NCI-H1105 treated with DMSO at 0.1 percent for 48 hours (cell line): ENCODE data around the gene KLHDC9.
A peak's percentile ranks its signal among the peaks of the same experiment; 100 is the strongest.
"Not testable (repeated sequence)": the region's sequence is repeated elsewhere in the genome, so short reads cannot be mapped to it uniquely, and the experiment has no call there.

Source experiments
- DNase-seq: peaks from one replicate; lab custom pipeline; 2025; lab: John Stamatoyannopoulos, UW

Gene KLHDC9, protein sequence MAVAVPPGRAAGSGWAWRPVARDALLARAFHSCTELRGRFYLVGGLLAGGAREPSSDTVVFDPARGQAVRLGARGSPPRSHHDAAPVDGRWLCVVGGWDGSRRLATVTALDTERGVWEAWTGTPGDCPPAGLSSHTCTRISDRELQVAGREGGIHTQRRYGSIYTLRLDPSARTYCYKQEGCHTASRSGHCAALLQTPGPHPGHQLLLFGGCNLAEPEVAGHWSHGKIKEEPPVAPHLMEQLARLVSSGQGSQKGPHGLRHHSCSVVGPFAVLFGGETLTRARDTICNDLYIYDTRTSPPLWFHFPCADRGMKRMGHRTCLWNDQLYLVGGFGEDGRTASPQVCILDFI

DNA sequence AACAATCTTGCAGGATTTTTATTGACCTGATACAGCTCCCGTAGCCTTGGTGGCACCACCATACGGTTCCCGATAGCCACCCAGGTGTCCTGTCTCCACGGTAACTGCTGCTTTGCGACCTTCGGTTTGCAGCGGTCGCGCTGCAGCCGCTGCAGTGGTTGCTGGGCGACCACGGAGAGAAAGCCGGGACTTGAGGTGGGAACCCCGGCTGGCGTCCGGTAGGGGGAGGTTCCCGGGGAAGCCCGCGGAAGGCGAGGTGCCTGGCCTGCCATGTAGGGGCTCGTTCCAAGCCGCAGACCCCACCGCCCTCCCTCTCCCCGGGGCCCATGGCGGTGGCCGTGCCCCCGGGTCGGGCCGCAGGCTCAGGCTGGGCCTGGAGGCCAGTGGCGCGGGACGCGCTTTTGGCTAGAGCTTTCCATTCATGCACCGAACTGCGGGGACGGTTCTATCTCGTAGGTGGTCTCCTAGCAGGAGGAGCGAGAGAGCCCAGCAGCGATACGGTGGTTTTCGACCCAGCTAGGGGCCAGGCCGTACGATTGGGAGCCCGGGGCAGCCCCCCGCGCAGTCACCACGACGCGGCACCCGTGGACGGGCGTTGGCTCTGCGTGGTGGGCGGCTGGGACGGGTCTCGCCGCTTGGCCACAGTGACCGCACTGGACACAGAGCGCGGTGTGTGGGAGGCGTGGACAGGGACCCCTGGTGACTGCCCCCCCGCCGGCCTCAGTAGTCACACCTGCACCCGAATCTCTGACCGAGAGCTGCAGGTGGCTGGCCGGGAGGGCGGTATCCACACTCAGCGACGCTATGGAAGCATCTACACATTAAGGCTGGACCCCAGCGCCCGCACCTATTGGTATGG, at the start of gene KLHDC9:
TSS of gene KLHDC9 (plus strand) at position 152 of the 859 bp plus-strand sequence. CDS start at position 327, 175 bp downstream.
- peak; percentile 90 for DNase-seq

DNA sequence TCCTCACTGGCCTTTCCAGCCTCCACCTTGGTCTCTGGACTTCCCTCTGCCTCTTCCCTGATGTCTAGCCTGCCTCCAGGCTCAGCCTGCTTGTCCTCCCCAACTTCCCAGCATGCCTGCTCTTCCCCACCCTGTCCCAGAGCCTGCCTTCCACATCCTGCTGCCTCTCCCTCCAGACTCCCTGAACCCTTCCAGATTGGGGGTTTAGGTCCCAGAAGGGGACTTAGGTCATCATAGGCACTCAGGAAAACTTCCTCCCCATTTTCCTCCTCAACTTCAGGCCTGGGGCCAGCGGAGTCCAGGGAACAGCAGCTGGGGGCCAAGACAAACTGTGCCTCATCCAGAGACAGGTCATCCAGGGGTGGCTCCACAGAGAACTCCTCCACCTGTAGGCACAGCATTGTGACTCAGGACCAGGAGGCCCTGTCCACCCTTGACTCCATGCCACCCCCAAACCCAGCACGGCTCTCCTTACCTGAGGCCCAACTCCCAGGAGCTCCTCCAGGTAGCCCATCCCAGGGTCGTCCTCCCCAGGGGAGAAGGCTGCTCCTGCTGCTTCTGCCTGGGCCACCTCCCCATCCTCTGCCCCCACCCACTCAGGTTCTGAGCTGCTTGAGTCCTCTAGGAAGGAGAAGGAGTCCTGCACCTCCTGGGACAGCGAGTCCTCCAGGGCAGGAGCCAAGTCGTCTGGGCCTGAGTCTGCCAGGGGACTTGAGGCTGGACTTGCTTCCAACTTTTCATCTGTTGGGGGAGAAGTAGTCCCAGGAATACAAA, 49.0 kb upstream of the KLHDC9 start:
- DNase-seq: no peak

DNA sequence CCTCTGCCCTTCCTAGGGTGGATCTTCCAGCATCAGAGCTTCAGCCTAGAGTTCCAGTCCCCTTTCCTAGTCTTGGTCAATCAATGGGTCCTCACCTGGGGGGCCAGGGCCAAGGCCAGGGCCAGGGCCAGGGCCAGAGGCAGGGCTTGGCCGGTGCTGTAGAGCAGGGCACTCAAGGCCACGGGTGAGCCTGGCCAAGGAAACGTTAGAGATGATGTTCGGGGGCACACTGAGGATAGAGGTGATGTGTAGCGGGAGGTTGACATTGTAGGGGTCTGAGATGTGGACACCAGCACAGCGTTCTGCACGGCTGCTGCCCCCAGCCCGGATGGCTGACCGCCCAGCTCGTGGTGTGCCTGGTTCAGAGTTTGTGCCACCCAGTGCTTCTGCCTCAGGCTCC, 46.9 kb upstream of the KLHDC9 start:
- DNase-seq: no peak

DNA sequence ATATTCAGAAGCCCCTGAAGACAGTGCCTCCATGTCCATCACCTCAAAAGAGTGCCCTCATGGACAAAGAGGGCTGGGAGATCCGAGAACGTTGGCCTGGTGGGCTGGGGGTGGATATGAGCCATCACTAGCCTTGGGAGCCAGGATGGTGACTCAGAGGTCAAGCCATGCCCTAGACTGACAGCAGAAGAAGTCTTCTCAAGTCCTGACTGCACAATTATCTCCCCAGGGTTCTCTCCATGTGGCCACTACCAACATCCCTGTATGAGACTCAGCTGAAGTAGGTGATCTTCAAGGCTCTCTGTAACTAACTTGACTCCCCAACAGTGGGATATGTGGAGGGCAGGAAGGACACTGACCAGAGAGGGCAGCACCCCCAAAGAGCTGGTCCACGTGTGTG, 45.3 kb upstream of the KLHDC9 start:
- DNase-seq: no peak

DNA sequence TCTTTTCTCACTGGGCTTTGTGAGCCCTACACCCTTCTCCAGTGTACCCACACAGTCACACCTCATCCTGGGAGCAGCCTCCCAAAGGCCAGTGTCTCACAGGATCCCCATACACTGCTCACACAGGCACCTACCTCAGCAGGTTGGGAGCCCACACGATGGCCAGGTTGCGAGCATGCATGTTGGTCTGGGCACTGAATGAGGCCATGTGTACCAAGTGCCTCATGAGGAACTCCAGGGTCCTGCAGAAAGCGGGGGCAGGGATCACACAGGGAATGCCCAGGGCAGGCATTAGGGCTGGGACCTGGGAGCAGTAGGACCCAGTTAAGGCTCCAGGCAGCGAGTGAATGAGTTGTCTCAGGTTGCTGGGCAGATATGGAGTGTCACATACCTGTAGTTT, 43.9 kb upstream of the KLHDC9 start:
- DNase-seq: no peak

DNA sequence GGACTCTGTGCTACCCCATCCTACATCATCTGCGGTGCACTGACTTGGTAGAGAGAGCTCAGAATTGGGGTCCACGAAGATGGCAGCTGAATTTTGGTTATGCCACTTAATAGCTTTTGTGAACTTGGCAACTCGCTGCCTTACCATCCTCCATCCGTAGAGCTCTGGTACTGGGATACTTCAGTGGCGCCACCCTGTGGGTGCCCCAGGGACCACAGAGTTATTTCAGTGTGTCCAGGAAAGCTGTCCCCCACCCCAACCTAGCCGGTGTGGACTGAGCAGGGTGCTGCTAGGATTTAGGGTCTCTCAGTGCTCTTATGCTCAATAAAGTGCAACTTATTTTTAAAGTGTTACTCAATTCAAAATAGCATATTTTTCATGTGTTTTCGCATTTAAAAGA, 43.4 kb upstream of the KLHDC9 start:
- DNase-seq: no peak

DNA sequence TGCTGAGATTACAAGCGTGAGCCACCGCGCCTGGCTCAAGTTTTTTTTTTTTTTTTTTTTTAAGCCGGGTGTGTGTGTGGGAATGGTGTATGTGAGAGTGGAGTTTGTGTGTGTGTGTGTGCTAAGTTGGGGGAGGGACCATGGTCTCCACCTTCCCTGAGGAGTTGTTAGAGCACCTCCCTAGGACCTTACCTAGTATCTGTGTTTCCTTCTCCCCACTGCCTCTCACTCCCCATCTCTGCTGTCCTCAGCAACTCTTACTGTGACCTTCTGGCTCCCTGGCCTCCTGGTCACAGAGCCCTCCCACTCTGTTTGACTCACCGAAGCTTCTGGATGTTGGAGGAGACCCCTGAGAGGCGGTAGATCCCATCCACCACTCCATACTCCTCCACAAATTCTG, 38.9 kb upstream of the KLHDC9 start:
- no peak for DNase-seq

DNA sequence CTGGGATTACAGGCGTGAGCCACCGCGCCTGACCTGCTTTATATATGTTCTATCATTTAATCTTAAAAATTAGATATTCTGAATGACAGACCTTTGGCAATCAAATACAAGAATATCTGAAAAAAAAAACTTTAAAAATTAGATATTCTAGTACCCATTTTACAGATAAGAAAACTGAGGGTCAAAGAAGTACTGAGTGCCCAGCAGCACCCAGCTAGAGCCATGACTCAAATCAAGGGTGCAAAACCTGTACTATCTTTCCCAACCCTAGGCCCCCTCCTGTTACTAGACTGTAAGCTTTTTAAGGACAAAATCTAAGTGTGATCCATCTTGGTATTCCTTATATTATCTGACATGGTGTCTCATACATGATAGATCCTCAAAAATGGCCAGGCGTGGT, 36.7 kb upstream of the KLHDC9 start:
- no peak for DNase-seq

DNA sequence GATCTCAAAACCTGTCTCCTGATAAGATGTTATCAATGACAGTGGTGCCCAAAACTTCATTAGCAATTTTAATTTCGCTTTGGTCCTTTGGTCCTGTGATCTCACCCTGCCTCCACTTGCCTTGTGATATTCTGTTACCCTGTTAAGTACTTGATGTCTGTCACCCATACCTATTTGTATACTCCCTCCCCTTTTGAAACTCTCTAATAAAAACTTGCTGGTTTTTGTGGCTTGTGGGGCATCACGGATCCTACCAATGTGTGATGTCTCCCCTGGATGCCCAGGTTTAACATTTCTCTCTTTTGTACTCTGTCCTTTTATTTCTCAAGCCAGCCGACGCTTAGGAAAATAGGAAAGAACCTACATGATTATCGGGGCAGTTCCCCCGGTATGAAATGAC, 34.2 kb upstream of the KLHDC9 start:
- DNase-seq: not testable (repeated sequence)

DNA sequence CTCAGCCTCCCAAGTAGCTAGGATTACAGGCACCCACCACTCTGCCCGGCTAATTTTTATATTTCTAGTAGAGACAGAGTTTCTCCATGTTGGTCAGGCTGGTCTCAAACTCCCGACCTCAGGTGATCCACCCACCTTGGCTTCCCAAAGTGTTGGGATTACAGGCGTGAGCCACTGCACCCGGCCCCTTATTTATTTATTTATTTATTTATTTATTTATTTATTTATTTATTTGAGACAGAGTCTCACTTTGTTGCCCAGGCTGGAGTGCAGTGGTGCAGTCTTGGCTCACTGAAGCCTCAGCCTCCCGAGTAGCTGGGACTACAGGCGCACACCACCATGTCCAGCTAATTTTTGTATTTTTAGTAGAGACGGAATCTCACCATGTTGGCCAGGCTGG, 32.5 kb upstream of the KLHDC9 start:
- not testable (repeated sequence) for DNase-seq

DNA sequence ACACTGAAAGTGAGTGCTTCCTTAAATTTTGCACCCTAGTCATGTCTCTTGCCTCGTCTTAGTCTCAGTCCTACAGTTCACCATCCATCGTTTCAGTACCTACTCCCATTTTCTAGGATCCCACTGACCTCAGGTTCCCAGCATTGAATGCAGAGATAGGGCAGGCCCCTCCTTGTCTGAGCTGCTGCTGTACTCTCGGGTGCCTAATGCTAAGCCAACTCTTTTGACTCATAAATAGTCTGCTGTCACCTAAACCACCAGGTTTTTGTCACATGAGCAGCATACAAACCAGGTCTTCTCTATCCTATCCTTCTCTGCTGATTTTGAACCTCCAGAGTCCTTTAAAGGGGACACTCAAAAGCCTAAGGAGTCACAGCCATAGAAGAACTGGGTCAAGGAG, 31.5 kb upstream of the KLHDC9 start:
- no peak for DNase-seq

DNA sequence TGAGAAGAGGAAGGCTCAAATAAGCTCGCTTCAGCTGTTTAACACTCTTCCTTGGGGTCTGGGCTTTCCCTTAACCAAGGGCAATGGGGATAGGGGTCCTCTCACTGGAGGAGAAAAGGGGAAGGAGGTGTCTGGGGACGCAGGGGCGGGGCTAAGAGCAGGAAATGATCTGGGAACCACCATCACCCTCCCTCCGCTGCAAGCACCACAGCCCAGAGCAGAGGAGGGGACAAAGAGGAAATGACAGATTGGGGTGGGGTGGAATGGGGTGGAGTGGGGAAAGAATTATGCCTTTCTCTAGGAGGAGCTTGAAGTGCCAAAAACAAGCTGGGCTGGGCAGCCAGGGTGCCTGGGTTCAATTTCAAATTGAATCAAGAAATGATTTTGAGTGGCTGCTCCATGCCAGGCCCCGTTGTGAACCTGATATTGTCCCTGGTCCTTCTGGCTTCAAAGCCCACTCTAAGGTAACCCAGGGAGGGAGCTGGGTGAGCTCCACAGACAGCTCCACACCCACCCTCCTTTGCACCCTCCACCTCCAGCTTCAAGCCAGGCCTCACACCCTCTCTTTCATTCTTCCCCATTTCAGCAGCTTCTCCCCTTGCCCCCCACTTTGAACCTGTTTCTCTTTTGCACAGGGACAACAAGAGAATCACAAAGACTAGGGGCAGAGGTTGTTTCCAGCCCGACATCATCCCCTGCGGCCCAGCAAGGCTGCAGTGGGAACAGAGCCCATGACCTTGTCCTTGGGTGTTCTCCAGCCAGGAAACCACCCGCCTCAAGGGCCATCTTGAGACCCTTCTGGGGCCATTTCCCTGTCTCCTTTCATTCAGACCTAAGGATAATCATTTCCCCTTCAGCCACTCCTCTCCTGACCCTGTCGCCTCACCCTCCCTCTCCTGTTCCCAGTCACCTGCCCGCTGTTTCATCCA, 29.6 kb upstream of the KLHDC9 start:
- DNase-seq: no peak

DNA sequence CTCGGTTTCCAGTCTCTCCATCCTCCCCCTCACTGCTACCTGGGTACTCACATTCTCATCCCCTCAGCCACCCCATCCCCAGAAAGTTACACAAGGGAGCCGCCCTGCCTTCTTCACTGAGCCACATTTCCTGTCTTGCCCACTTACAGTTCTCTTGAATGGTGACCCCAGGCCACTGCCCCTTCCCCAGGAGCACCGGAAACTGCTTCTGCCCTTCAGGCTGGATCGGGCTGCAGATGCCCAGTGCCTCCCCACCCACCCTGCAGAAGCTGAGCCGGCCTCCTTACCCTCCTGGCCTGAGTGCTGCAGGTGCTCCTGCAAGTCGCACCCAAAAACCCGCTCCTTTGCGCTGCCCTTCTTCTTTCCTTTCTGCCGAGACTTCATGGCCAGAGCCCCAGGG, 28.9 kb upstream of the KLHDC9 start:
- DNase-seq: no peak

DNA sequence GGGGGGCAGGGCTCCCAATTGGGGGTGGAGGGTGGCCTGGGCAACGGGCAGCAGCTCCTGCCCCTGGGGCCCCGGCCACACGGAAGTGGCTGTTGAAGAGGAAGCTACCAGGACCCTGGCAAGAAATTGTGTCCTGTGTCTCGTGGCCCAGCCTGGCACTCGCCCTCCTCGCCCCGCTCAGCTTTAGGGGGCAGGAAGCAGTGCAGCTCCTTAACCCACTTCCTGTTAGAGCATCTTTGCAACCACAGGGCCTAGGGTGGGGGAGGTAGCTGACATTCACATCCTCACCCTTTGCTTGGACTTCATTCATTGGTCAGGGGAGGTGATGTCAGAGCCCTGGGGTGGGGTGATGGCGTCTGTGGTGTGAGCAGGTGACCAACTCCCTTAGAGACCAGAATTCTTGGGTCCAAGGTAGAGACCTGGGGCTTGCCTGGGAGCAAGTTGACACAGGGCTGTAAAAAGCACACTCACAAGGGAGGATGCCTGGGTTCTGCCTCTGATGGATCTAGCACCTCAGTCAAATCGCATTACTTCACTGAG, 28.4 kb upstream of the KLHDC9 start, which contains the start of gene ARHGAP30:
TSS of gene ARHGAP30 (minus strand) at position 161 of the 540 bp plus-strand sequence. CDS start 267 bp downstream, outside the sequence.
- no peak for DNase-seq

DNA sequence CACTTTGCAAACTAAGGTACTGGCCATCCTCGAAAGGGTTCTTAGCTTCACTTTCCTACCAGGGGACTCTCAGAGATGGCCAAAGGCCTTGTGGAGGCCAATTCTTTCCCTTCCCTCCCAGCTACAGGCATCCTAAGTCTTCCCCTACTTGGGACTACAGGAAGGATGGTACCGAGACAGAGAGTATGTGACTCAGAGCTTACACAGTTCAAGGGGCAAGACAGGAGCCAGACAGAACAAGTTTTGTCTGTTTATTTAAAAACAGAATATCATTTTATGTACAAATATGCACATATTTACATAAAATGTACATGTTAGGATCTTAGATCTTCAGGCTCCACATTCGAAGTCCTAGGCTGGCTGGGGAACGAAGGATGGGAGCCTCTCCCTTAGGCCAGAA, 27.4 kb upstream of the KLHDC9 start:
- DNase-seq: no peak

DNA sequence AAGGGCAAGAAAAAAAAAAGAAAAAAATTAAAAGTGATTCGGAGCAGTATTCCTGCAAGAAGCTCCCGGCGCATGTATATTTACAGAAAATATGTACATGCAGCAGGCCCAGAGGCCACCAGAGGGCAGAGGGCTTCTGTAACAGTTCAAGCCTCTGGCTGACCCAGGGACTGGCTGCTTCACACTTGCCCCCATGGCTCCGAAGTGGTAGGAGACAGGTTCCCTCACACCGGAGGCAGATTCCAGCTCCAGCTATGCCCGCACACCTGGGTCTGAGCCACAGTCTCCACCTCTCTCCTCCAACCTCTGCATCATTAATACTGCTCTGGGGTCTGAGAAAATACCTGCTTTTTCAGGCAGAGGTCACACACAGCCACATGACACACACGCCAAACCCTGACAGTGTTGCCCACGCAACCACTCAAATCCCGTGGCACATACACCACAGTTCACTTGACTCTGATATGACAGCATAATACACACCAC, 26.2 kb upstream of the KLHDC9 start:
- peak; percentile 4 for DNase-seq

DNA sequence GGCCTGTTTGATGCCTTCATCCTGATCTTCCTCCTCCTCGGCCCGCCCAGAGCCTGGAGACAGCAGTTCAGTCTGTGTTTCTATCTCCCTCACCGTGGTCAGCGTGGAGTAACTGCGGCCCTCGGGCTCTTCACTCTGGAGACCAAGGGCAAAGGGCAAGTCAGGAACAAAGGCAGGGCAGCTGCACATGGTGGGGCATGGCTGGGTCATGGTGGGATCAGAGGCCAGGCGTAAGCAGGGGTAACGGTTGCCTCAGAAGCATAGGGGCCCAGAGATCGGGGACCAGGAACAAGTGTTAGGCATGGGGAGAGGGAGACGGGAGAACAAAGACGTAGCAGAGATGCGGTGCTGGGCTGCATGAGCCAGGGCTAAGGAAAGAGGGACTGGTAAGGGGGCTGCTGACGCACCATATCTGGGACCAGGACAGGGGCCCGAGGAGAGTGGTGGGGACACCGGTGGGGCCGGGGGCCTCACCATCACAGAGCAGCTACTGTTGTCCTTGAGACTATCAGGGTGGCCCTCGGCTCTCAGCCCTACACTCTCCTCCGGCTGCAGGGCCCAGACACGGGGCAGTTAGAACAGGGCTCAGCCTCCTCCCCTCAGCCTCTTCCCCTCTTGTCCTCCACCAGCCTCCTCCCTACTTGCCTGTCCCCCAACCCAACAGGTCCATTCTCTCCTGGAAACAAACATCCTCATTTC, 25.3 kb upstream of the KLHDC9 start:
- DNase-seq: no peak

DNA sequence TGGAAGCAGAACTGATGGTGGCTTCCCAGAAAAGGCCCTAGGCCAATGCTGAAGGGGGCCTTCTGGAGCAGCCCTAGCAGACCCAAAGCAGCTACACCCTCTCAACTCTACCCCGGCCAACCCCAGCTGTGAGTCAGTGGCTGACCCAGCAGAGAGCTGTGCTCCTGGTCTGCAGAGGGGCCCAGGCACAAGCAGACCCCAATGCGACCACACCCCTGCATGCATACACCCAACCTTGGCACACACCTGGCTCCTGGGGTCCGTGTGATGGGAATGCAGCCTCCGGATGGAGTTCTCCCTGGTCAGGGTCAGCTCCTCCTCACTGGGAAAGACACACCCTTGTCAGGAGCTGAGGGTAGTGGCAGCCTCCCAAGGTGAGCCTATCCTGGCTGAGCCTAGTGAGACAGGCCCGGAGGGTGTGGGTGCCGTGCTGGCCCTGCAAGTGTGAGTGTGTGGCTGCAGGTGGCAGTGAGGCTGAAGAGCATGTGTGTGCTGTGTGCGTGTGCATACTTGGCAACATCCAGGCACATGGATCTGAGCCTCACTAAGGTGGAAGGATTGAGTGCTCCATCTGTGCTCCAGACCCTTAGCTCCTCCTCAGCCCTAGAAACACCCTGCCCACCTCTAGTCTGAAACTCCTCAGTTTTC, 24.6 kb upstream of the KLHDC9 start:
- no peak for DNase-seq

DNA sequence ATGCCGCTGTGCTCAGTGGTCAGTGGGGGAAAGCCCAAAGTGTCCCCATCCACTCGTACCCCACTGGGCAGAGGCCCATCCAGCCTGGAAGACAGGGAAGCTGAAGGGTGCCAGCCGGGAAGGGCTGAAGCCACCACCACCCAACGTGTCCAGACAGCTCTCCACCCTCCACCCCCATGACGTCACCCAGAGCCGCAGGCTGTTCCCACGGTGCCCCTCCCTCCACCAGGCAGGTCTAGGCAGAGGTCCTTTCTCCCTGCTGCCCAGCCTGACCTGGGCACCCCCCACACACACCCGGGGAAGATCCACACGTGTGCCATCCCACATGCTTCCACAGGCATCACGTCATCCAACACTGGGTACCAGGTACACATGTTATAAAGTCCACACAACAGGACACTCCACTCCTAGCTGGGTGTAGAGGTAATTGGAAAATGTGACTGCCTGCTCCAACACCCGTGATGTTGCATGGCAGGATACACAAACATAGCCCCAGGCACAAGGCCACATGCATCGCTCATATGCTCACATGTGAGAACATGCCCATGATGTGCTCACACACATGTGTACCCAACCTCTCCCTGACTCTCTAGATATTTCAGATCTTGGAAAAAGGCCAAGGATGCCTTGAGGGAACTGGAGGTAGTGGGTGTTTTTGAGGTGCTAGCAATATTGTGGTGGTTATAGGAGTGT, 23.3 kb upstream of the KLHDC9 start:
- DNase-seq: peak; percentile 7
